Panc1 (cell line): ENCODE results near the gene RNF175. TPM values are rescaled to one million over a fixed set of nuclear protein-coding genes. Genes with fewer than 3 reads are reported as not detected.

Experiments
- ATAC-seq: fragments of 200-7000 bp; cut with Tn5 transposase; 2 replicates; pipeline ENCODE4 v1.9.1; 2020; ENCODE audit warnings: mild to moderate bottlenecking, moderate library complexity
- BruUV-seq: library from RNA; stranded (reverse); fragments of 400-500 nt; replicated peaks from 2 replicates; lab custom pipeline; 2021; lab: Mats Ljungman, UMichigan
- CTCF ChIA-PET: fragments of 300-600 bp; sonication (Branson Sonifier 250); formaldehyde crosslinking; loops from one replicate; lab custom pipeline; 2022; ENCODE audit warnings: antibody characterized with exemption; lab: Charles Lee
- POLR2A ChIA-PET: fragments of 300-600 bp; sonication (Branson Sonifier 250); formaldehyde crosslinking; loops from one replicate; lab custom pipeline; 2022; ENCODE audit warnings: antibody characterized with exemption; lab: Charles Lee
- DNase-seq: peaks from one replicate; pipeline ENCODE4 v3.0.0-alpha.2; 2010; ENCODE audit warnings: low read depth, low spot score
- H3K27ac ChIP-seq: 2 replicates; pipeline ENCODE4 v1.5.1; 2011; ENCODE audit warnings: mild to moderate bottlenecking, low read length, inconsistent platforms
- H3K27me3 ChIP-seq: fragments of 200-500 bp; sonication (Bioruptor generic); 2 replicates; pipeline ENCODE4 v1.6.0; 2014; ENCODE audit warnings: low read length, inconsistent platforms; ENCODE audit not compliant: control insufficient read depth, insufficient read depth
- H3K36me3 ChIP-seq: fragments of 200-500 bp; sonication (Bioruptor generic); 2 replicates; pipeline ENCODE4 v1.5.1; 2014; ENCODE audit warnings: inconsistent platforms, mild to moderate bottlenecking, low read length, moderate library complexity; ENCODE audit not compliant: control insufficient read depth, insufficient read depth
- H3K4me1 ChIP-seq: 2 replicates; pipeline ENCODE4 v1.5.1; 2011; ENCODE audit warnings: inconsistent platforms, mild to moderate bottlenecking, low read length, moderate library complexity; ENCODE audit not compliant: control insufficient read depth, insufficient read depth
- H3K4me3 ChIP-seq, 2 experiments: 2 replicates each; pipeline ENCODE4 v1.5.1; 2011 to 2012; ENCODE audit warnings: low read depth in 2 of 2, low read length in 2 of 2, mild to moderate bottlenecking in 2 of 2, inconsistent platforms in 1 of 2, moderate library complexity in 1 of 2
- H3K9me3 ChIP-seq: fragments of 200-500 bp; sonication (Bioruptor generic); 2 replicates; pipeline ENCODE4 v1.5.1; 2014; ENCODE audit warnings: low read depth, mild to moderate bottlenecking, inconsistent platforms, low read length, moderate library complexity; ENCODE audit not compliant: control insufficient read depth, insufficient read depth
- CTCF ChIP-seq: fragments of 450-650 bp; IDR thresholded peaks from 2 replicates; pipeline ENCODE4 v1.5.1; 2017; ENCODE audit warnings: mild to moderate bottlenecking
- POLR2AphosphoS5 ChIP-seq: IDR thresholded peaks from 2 replicates; pipeline ENCODE4 v1.6.1; 2012; ENCODE audit warnings: mild to moderate bottlenecking, low read depth, low read length, moderate library complexity
- SIN3A ChIP-seq: IDR thresholded peaks from 2 replicates; pipeline ENCODE4 v1.6.1; 2012; ENCODE audit warnings: low read depth, mild to moderate bottlenecking, low read length, moderate library complexity, borderline replicate concordance; ENCODE audit not compliant: insufficient read depth
- TCF7L2 ChIP-seq: IDR thresholded peaks from 2 replicates; pipeline ENCODE4 v1.6.1; 2011; ENCODE audit warnings: mild to moderate bottlenecking, low read depth, low read length, inconsistent platforms
- in situ Hi-C: cut with HindIII; loops from 2 replicates; pipeline ENCODE4 v1.10.0; 2016; ENCODE audit warnings: low sequenced_read_pairs, low pct_unique_long_range_greater_than_20kb
- intact Hi-C: fragments of 100-400 bp; cut with micrococcal nuclease; formaldehyde crosslinking; loops from one replicate; pipeline ENCODE4 v1.10.0; 2022; ENCODE audit not compliant: unreplicated experiment
- total RNA-seq: library from RNA; stranded (reverse); gene quantifications from one replicate; pipeline ENCODE4 v1.2.1, GENCODE V29; 2021; ENCODE audit not compliant: unreplicated experiment
- TF ChIP-seq, protein P1 (sequence below), 2 experiments: IDR thresholded peaks; 2 replicates each; pipeline ENCODE4 v1.6.1; 2011 to 2012; ENCODE audit warnings: low read depth in 2 of 2, control low read depth in 1 of 2, low read length in 1 of 2, mild to moderate bottlenecking in 1 of 2, moderate library complexity in 1 of 2; ENCODE audit not compliant: insufficient read depth in 1 of 2

Gene RNF175
- total RNA-seq, 1 experiment from 2014 or later: not detected

DNA sequence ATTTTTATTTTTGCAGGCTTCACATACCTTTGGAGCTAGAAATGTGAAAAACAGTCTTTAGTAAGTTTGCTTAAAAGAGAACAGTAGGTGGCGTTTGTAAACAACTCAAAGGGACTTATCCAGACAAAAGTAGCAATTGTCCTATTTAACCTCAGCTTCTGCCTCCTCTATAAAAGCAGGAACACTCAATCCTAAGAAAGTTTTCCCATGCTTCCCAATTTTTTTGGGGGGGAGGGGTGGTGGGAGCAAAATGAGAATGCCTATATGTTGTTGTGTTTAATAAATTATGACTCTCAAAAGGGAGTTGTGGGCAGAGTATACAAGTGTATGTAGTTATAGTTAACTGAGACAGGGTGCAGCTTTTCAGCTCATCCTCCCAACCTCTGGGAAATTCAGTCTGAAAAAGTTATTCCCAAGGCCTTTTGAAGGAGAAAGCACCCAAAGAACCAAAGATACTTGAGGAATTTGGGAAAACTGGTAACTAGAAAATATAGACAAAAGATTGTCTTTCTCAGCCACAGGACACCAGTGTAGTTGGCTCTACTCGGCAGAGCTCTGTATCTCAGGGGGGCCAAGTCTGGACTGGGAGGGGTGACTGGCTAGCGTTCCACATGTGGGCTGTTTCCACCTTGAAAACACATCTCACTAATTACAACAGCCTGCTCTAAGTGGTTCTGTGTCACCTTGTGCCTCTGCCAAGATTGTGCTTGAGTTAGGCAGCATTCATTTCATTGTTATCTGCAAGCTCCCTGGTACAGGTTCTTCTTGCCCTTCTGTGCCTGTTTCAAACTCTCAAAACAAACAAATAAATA, 26.3 kb upstream of the RNF175 start:
- TF ChIP-seq POLR2AphosphoS5 (no peak), CTCF (peak; percentile 45; the same call in 1 of the 2 replicates)
- H3K4me1 ChIP-seq: no peaks in the 10 kb centered on the region
- BruUV-seq: no TSS peak
- in situ Hi-C loops (no loop called here), intact Hi-C loops (no loop called here)
- ChIA-PET CTCF (interaction anchor here (0.7 to 1.1 kb wide), 4 partner anchors 207 to 529 kb away, joined by 3 to 15 read pairs (median 14); no protein-coding TSS in a partner anchor), POLR2A (interaction anchor here (0.6 kb wide), 1 partner anchor 629 kb away, joined by 3 read pairs; no protein-coding TSS in a partner anchor)
- H3K36me3 ChIP-seq: no peaks in the 10 kb centered on the region
- H3K27ac ChIP-seq: no peak overlapping the region
- peak; percentile 10 for DNase-seq
- peaks cover 8% of the 10 kb centered on the region for H3K27me3 ChIP-seq
- no peak overlapping the region for H3K4me3 ChIP-seq
- ATAC-seq: 0 out of 2 replicates have a peak, but pooled peaks have one; percentile 68
- no peaks in the 10 kb centered on the region for H3K9me3 ChIP-seq

DNA sequence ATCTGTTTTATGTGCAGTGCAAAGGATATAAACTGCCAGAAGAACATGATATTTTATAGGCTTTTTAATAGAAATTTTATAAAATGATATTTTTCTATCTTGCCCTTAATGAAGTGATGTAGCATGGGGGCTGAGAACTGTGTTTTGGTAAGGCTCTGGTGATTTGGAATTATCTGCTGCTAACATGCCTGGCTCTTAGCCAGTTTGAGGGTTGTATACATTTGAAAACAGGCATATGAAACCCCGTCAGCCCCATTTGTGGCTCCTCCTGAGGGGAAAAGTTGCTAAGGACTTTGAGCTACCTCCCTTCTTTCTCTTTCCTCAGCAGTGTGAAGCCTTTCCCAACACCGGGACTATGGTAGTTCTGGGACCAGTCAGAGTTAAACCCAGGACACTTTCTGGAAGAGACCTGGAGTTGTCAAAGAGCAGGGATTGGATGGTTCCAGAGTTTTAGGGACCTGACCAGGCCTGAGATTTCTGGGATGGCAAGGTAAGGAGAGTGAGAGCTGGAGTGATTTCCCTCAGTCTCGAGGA, 24.4 kb upstream of the RNF175 start:
- no peak for TF ChIP-seq POLR2AphosphoS5
- TF ChIP-seq, protein P1, sequence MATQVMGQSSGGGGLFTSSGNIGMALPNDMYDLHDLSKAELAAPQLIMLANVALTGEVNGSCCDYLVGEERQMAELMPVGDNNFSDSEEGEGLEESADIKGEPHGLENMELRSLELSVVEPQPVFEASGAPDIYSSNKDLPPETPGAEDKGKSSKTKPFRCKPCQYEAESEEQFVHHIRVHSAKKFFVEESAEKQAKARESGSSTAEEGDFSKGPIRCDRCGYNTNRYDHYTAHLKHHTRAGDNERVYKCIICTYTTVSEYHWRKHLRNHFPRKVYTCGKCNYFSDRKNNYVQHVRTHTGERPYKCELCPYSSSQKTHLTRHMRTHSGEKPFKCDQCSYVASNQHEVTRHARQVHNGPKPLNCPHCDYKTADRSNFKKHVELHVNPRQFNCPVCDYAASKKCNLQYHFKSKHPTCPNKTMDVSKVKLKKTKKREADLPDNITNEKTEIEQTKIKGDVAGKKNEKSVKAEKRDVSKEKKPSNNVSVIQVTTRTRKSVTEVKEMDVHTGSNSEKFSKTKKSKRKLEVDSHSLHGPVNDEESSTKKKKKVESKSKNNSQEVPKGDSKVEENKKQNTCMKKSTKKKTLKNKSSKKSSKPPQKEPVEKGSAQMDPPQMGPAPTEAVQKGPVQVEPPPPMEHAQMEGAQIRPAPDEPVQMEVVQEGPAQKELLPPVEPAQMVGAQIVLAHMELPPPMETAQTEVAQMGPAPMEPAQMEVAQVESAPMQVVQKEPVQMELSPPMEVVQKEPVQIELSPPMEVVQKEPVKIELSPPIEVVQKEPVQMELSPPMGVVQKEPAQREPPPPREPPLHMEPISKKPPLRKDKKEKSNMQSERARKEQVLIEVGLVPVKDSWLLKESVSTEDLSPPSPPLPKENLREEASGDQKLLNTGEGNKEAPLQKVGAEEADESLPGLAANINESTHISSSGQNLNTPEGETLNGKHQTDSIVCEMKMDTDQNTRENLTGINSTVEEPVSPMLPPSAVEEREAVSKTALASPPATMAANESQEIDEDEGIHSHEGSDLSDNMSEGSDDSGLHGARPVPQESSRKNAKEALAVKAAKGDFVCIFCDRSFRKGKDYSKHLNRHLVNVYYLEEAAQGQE (IDR thresholded peaks at IDR 0.05; ENCODE audit: insufficient read depth in 1 of 2, low read depth in 2 of 2, low read length in 1 of 2): no peak
- TF ChIP-seq CTCF: no peak
- no peak for TF ChIP-seq SIN3A
- TF ChIP-seq TCF7L2: no peak
- no peaks in the 10 kb centered on the region for H3K4me1 ChIP-seq
- ChIA-PET CTCF (no interaction called here), POLR2A (no interaction called here)
- H3K9me3 ChIP-seq: no peaks in the 10 kb centered on the region
- intact Hi-C loops (no loop called here), in situ Hi-C loops (no loop called here)
- no peak overlapping the region for H3K27ac ChIP-seq
- ATAC-seq: no peak
- DNase-seq: no peak
- no peaks in the 10 kb centered on the region for H3K36me3 ChIP-seq
- H3K4me3 ChIP-seq: no peak overlapping the region
- peaks cover 8% of the 10 kb centered on the region for H3K27me3 ChIP-seq
- no TSS peak for BruUV-seq
